ENCODE data around the gene TEX14.

- TF ChIP-seq CTCF (IDR thresholded peaks at IDR 0.05; ENCODE audit: extremely low read depth in 1 of 2, insufficient read depth in 1 of 2, low read depth in 1 of 2, low read length in 2 of 2) (no peak), FOS (IDR thresholded peaks at IDR 0.05; ENCODE audit: borderline replicate concordance, insufficient read depth, low read length) (no peak), MYC (IDR thresholded peaks at IDR 0.05; ENCODE audit: low read depth, low read length) (no peak), POLR2AphosphoS5 (IDR thresholded peaks at IDR 0.05; ENCODE audit: insufficient read depth, low read depth, low read length) (no peak), POLR2A (IDR thresholded peaks at IDR 0.05; ENCODE audit: low read depth, low read length) (no peak), EZH2 (IDR thresholded peaks at IDR 0.05; ENCODE audit: borderline replicate concordance, low read depth, low read length, severe bottlenecking) (no peak)
Observed at GRCh38 chr17:58580671-58581070, 111.2 kb downstream of the TEX14 start.

Data from endothelial cell of umbilical vein (primary cell).